ENCODE results near the gene DOK5. TPM values are rescaled to one million over a fixed set of nuclear protein-coding genes. Genes with fewer than 3 reads are reported as not detected.

DOK5 gene
- total and polyA plus RNA-seq, 2 donors = 4.2 to 20.4 TPM

DNA sequence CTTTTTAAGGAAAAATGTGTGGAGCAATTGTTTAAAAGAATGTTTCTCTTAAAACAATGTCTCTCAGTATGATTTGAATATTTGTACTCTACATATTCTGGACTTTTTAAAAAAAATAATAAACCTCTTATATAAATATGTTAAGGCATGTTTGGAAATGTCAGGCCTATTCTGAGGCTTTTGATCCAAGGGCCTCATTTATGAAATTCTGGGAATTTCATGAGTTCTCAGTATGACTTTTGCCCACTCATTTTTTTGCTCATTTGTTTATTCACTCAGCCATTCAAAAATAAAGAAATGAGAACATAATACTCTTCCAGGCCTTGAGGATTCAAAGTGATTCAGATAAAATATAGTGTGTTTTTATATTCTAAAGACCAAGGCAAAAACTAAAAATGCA is 60.4 kb downstream of the DOK5 start:
- H3K4me1 ChIP-seq (ENCODE audit: insufficient read depth) = no peaks in the 10 kb centered on the region
- no peaks in the 10 kb centered on the region for H3K36me3 ChIP-seq (ENCODE audit: insufficient read depth)
- no peak overlapping the region for H3K27ac ChIP-seq (ENCODE audit: low read depth)
- no peak overlapping the region for H3K4me3 ChIP-seq (ENCODE audit: low read depth, low read length)
- DNase-seq (ENCODE audit: extremely low spot score) = no peak

GRCh38 chr20:54539521-54540046 is 64.2 kb downstream of the DOK5 start:
- no peak overlapping the region for H3K4me3 ChIP-seq (ENCODE audit: low read depth, low read length)
- DNase-seq (ENCODE audit: extremely low spot score) = no peak
- no peak overlapping the region for H3K27ac ChIP-seq (ENCODE audit: low read depth)
- H3K36me3 ChIP-seq (ENCODE audit: insufficient read depth) = no peaks in the 10 kb centered on the region
- WGBS = 93% methylated on average over 7 of the region's 7 CpGs
- no peaks in the 10 kb centered on the region for H3K4me1 ChIP-seq (ENCODE audit: insufficient read depth)

- H3K27ac ChIP-seq (ENCODE audit: low read depth) = no peak overlapping the region
- H3K4me1 ChIP-seq (ENCODE audit: insufficient read depth) = no peaks in the 10 kb centered on the region
- no peaks in the 10 kb centered on the region for H3K36me3 ChIP-seq (ENCODE audit: insufficient read depth)
- H3K4me3 ChIP-seq (ENCODE audit: low read depth, low read length) = no peak overlapping the region
- WGBS = 70% methylated on average over 2 of the region's 2 CpGs
- DNase-seq (ENCODE audit: extremely low spot score) = no peak
Measured at GRCh38 chr20:54543369-54543768, 68.0 kb downstream of the DOK5 start.

DNA sequence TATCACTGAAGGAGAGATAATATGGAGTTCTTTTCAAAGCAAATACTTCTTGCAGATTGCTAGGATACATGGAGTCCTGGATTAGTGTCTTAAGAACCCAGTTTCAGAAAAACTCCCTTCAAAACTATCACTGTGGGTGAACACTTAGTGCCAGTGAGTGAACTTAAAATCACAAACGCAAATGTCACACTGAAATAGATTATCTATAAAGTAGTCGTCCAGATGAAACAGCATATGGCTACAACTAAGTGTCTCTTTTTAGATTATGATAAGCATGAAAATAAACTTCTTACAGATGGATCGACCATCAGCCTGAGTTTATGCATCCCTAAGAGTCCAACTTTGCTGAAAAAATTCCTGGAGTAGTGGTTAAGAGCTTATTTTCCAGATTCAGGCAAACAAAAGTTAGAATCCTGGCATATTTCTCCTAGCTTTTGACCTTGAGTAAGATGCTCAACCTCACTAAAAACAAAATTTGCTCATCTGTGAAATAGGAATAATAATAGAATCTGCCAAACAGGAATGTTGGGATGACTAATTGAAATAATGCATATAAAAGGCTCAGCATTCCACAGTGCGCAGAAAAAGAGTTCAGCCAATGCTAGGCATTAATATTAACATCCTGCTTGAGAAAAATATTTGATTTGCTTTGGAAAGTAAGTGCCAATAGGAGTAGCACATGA is 70.4 kb downstream of the DOK5 start:
- H3K36me3 ChIP-seq (ENCODE audit: insufficient read depth) = no peaks in the 10 kb centered on the region
- WGBS = 58% methylated on average over 4 of the region's 4 CpGs
- H3K4me1 ChIP-seq (ENCODE audit: insufficient read depth) = no peaks in the 10 kb centered on the region
- H3K27ac ChIP-seq (ENCODE audit: low read depth) = no peak overlapping the region
- no peak for DNase-seq (ENCODE audit: extremely low spot score)
- H3K4me3 ChIP-seq (ENCODE audit: low read depth, low read length) = no peak overlapping the region

DNA sequence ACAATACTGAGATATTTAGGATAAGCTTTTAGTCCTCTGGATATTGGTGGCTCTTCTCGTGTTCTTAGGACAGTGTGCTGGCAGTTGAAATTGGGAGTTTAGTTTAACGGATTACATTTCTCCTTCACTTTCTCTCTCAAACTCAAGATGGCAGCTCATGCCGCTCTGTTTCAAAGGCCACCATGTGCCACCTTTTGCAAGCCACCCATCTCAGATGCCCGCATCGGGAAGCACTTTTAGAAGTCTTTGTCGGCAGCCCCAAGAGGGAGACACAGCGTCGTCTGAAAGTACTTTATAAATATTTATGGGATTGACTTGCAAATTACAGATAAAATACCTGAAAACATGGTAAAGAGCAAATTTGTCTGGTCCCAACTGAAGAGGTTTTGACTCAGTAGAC is 73.5 kb downstream of the DOK5 start:
- no peaks in the 10 kb centered on the region for H3K36me3 ChIP-seq (ENCODE audit: insufficient read depth)
- H3K4me3 ChIP-seq (ENCODE audit: low read depth, low read length) = no peak overlapping the region
- no peak overlapping the region for H3K27ac ChIP-seq (ENCODE audit: low read depth)
- no peak for DNase-seq (ENCODE audit: extremely low spot score)
- H3K4me1 ChIP-seq (ENCODE audit: insufficient read depth) = no peaks in the 10 kb centered on the region
- 92% methylated on average over 8 of the region's 8 CpGs for WGBS

GRCh38 chr20:54549658-54550326 is 74.4 kb downstream of the DOK5 start:
- no peak for DNase-seq (ENCODE audit: extremely low spot score)
- Histone ChIP-seq H3K36me3 (ENCODE audit: insufficient read depth) (no peaks in the 10 kb centered on the region), H3K4me1 (ENCODE audit: insufficient read depth) (no peaks in the 10 kb centered on the region), H3K4me3 (ENCODE audit: low read depth, low read length) (no peak overlapping the region), H3K27ac (ENCODE audit: low read depth) (no peak overlapping the region)
- 77% methylated on average over 3 of the region's 3 CpGs for WGBS

- Histone ChIP-seq H3K4me1 (ENCODE audit: insufficient read depth) (no peaks in the 10 kb centered on the region), H3K27ac (ENCODE audit: low read depth) (no peak overlapping the region), H3K36me3 (ENCODE audit: insufficient read depth) (no peaks in the 10 kb centered on the region), H3K4me3 (ENCODE audit: low read depth, low read length) (no peak overlapping the region)
- 93% methylated on average over 5 of the region's 5 CpGs for WGBS
- no peak for DNase-seq (ENCODE audit: extremely low spot score)
Measured at GRCh38 chr20:54550776-54551396, 75.5 kb downstream of the DOK5 start.

DNA sequence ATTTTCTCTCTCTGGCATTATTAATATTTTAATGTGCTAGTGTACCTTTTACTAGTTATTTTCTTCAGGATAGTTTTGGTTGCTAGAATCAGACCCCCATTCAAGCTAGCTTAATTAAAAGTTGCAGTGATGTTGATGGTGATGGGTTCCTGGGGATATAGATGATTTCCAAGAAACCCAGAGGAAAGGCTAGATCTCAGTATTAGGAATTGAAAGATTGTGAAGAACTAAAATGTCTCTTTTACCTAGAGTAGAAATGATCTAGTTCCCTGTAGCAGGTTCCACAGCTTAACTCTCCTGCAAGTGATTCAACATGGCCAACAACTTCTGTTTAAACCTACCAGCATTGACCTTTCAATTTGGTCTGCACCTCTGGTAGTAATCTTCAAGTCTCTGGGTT is 78.6 kb downstream of the DOK5 start:
- H3K27ac ChIP-seq (ENCODE audit: low read depth) = no peak overlapping the region
- DNase-seq (ENCODE audit: extremely low spot score) = no peak
- H3K4me3 ChIP-seq (ENCODE audit: low read depth, low read length) = no peak overlapping the region
- no peaks in the 10 kb centered on the region for H3K36me3 ChIP-seq (ENCODE audit: insufficient read depth)
- no peaks in the 10 kb centered on the region for H3K4me1 ChIP-seq (ENCODE audit: insufficient read depth)

- H3K27ac ChIP-seq (ENCODE audit: low read depth) = no peak overlapping the region
- H3K36me3 ChIP-seq (ENCODE audit: insufficient read depth) = no peaks in the 10 kb centered on the region
- no peaks in the 10 kb centered on the region for H3K4me1 ChIP-seq (ENCODE audit: insufficient read depth)
- WGBS = 85% methylated on average over 3 of the region's 3 CpGs
- no peak overlapping the region for H3K4me3 ChIP-seq (ENCODE audit: low read depth, low read length)
- no peak for DNase-seq (ENCODE audit: extremely low spot score)
Measured at GRCh38 chr20:54555150-54555549, 79.8 kb downstream of the DOK5 start.

- Histone ChIP-seq H3K4me3 (ENCODE audit: low read depth, low read length) (no peak overlapping the region), H3K4me1 (ENCODE audit: insufficient read depth) (no peaks in the 10 kb centered on the region), H3K27ac (ENCODE audit: low read depth) (no peak overlapping the region), H3K36me3 (ENCODE audit: insufficient read depth) (no peaks in the 10 kb centered on the region)
- DNase-seq (ENCODE audit: extremely low spot score) = no peak
- WGBS = 99% methylated on average over 2 of the region's 2 CpGs
Measured at GRCh38 chr20:54556406-54556805, 81.0 kb downstream of the DOK5 start.

DNA sequence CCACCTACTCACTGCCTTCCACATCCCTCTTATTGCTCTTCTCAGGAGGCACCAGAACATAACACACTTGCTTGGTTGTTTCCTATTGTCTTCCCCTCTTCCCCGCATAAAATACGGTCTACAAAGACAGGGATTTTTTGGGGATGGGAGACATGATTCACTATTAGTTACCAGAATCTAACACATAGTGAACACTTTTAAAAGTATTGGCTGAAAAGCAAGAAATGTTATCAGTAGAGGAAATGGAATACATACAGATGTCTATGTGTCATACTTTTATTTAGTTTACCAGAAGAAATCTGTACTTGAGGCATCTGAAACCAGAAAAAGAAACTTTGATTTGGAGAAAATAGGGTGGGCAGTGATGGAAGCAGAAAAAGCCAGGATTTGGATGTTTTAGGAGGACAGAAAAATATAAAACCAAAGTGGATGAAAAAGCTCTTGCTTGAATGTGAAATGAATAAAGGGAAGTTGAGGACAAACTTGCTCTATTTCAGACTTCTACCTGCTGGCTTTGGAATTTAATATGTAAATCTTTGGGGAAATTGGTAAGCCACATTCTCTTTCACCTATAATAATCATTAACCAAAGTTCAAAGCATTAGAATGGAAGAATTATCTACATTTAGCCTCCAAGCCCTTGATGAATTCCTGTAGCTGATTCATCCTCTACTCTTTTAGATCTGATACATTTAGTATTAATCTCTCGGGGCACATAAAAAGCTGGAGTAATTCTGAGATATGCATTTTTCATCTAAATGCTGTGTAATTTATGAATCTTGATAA is 82.6 kb downstream of the DOK5 start:
- 74% methylated on average over 3 of the region's 3 CpGs for WGBS

GRCh38 chr20:54559890-54560289 is 84.5 kb downstream of the DOK5 start:
- Histone ChIP-seq H3K4me1 (ENCODE audit: insufficient read depth) (no peaks in the 10 kb centered on the region), H3K36me3 (ENCODE audit: insufficient read depth) (no peaks in the 10 kb centered on the region), H3K27ac (ENCODE audit: low read depth) (no peak overlapping the region), H3K4me3 (ENCODE audit: low read depth, low read length) (no peak overlapping the region)
- no peak for DNase-seq (ENCODE audit: extremely low spot score)
- 63% methylated on average over 3 of the region's 3 CpGs for WGBS

More for the DNA sequence above, 82.6 kb downstream of the DOK5 start:
- Histone ChIP-seq H3K4me1 (ENCODE audit: insufficient read depth) (no peaks in the 10 kb centered on the region), H3K27ac (ENCODE audit: low read depth) (no peak overlapping the region), H3K36me3 (ENCODE audit: insufficient read depth) (no peaks in the 10 kb centered on the region), H3K4me3 (ENCODE audit: low read depth, low read length) (no peak overlapping the region)
- DNase-seq (ENCODE audit: extremely low spot score) = no peak

DNA sequence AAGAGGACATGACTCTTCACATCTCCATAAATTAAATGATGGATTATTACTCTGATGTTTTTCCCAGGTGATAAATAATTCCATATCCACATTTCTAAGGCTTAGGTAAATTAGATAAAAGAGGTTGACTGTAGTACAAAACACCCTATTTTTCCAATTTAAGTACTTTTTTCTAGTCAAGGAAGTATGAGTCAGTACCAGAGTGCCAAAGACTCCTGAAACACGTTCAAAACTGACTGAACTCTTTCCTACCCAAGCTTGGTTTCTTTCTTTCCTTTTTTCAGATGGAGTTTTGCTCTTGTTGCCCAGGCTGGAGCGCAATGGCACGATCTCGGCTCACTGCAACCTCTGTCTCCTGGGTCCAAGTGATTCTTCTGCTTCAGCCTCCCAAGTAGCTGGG is 85.0 kb downstream of the DOK5 start:
- no peak overlapping the region for H3K4me3 ChIP-seq (ENCODE audit: low read depth, low read length)
- 85% methylated on average over 4 of the region's 4 CpGs for WGBS
- H3K27ac ChIP-seq (ENCODE audit: low read depth) = no peak overlapping the region
- no peaks in the 10 kb centered on the region for H3K4me1 ChIP-seq (ENCODE audit: insufficient read depth)
- H3K36me3 ChIP-seq (ENCODE audit: insufficient read depth) = no peaks in the 10 kb centered on the region
- no peak for DNase-seq (ENCODE audit: extremely low spot score)
